DOHH2 (cell line): ENCODE data around the gene KIF21A.

Source experiments
- CTCF ChIP-seq: fragments of 200-600 bp; sonication (generic); IDR thresholded peaks from one replicate; pipeline ENCODE4 v1.5.1; 2014; ENCODE audit warnings: antibody characterized with exemption, mild to moderate bottlenecking, low read depth, low read length; ENCODE audit not compliant: poor library complexity, severe bottlenecking
- EZH2phosphoT487 ChIP-seq: fragments of 200-600 bp; sonication (generic); IDR thresholded peaks from 2 replicates; pipeline ENCODE4 v1.6.1; 2017; ENCODE audit warnings: borderline replicate concordance, mild to moderate bottlenecking, antibody characterized with exemption, low read length, moderate library complexity, mixed read lengths

- TF ChIP-seq CTCF (no peak), EZH2phosphoT487 (no peak)
Observed at GRCh38 chr12:39296496-39296895, 146.4 kb downstream of the KIF21A start.
